Skin epidermis (tissue), 12 donors: ENCODE measurements around the gene LSP1.

Source experiments
- H3K27ac ChIP-seq, 21 experiments: fragments of 200-600 bp; sonication (generic) in 11 of 21; one replicate each; pipeline ENCODE4 v1.5.0; 2020; ENCODE audit warnings: mild to moderate bottlenecking in 3 of 21, inconsistent platforms in 2 of 21, moderate library complexity in 2 of 21
- H3K4me3 ChIP-seq, 7 experiments: fragments of 200-600 bp; sonication (generic) in 2 of 7; one replicate each; pipeline ENCODE4 v1.5.0; 2020; ENCODE audit warnings: inconsistent platforms in 2 of 7, mild to moderate bottlenecking in 2 of 7, moderate library complexity in 1 of 7

The LSP1 gene

DNA sequence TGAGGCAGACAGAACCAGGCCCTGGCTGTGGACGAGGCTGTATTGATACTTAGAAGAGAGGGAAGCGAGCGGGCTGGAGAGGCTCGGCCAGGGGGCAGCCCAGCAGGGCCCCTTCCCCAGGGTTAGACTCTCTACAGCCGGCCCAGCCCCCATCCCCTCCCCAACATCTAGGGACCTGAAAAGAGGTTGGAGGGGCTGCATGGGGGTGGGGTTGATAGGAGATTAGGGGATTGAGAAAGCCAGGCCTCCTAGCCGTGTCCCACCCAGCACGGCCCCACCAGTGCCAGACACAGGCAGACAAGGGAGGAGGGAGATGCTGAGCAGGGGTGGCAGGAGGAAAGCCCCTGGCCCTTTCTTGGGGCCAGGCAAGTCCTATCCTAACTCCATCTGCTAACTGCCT, 5.7 kb downstream of the LSP1 start:
- no peak overlapping the region for H3K27ac ChIP-seq
- no peak overlapping the region for H3K4me3 ChIP-seq

- Histone ChIP-seq H3K27ac (no peak overlapping the region), H3K4me3 (no peak overlapping the region)
Observed at GRCh38 chr11:1859004-1859403, 6.1 kb downstream of the LSP1 start.

DNA sequence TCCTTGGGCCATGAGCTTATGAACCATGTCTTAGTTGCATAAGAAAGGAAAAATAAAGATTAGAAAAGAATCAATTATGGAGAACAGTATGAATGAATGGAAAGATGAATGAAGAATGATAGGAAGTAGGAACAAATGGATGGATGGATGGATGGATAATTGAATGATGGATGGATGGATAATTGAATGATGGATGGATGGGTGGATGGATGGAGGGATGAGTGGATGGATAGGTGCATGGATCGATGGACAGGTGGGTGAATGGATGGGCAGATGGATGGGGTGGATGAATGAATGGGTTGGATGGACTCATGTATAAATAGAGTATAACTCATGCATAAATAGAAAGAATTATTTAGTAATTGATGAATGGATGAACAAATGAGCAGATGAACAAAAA, 7.2 kb downstream of the LSP1 start:
- no peak overlapping the region for H3K27ac ChIP-seq
- H3K4me3 ChIP-seq, result no peak overlapping the region

GRCh38 chr11:1861435-1862411, 8.8 kb downstream of the LSP1 start:
- H3K27ac ChIP-seq, result no peak overlapping the region
- no peak overlapping the region for H3K4me3 ChIP-seq

GRCh38 chr11:1862588-1863351, 9.9 kb downstream of the LSP1 start:
- Histone ChIP-seq H3K27ac (peak overlapping the region in 14 of 21 experiments; percentile 19 to 85 (median 68)), H3K4me3 (no peak overlapping the region)

DNA sequence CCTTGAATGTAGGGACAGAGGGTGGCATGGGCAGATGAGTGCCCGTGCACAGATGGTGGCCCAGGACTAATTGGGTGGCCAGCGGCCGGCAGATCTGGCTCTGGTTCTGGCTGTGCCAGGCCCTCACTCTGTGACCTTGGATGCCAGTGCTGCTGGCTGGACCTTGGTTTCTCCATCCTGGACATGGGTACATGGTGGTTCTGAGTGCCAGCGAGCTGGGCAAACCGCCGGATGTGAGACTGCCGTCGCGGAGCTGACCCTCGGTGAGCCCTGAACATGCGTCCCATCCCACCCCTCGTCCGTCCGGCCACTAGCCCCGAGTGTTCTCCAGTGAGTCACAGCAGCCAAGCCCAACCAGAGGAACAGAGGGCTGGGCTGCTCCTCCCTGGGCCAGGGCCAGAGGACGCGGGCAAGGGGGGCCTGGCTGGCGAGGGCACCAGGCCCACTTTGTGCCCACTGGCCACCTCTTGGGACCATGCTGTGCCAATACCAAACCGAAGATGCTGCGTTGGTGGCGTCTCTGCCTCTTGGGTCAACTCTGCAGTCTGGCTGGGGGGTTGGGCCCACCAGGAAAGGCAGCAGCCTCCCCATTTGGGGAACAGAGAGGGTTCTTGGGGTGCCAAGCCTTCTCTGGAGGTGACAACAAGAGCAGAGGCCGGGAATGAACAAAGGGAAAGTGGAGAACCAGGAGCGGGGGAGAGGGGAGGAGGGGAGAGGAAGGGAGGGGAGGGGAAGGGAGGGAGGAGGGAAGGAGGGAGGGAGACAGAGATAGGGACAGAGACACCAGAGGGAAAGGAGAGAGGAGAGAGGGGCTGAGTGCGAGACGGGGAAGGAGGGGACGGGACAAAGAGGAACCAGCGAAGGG, 10.7 kb downstream of the LSP1 start:
- peak overlapping the region in 20 of 21 experiments; percentile 32 to 85 (median 69) for H3K27ac ChIP-seq
- H3K4me3 ChIP-seq, result peak overlapping the region in 1 of 7 experiments; percentile 18

DNA sequence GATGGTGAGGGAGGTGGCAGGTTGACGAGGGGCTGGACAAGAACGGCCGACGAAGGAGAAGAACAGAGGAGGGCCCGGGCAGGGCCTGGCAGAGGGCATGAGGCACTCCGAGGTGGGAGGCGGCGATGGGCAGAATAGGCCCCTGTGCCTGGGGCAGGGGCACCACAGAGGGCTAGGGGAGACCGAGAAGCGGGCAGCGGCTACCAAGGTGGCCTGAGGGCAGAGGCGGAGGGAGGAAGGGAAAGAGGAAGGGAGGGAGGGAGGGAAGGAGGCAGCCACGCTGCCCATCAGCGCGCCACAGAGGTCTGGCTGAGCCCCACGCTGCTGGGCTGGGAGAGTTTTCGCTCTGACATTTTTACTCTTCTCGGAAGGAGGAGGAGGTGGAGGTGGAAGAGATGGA, 11.3 kb downstream of the LSP1 start:
- H3K27ac ChIP-seq, result peak overlapping the region in 20 of 21 experiments; percentile 32 to 85 (median 69)
- peak overlapping the region in 1 of 7 experiments; percentile 18 for H3K4me3 ChIP-seq

- Histone ChIP-seq H3K4me3 (peak overlapping the region in 1 of 7 experiments; percentile 18), H3K27ac (peak overlapping the region in 16 of 21 experiments; percentile 39 to 85 (median 70))
Observed at GRCh38 chr11:1864831-1865665, 12.2 kb downstream of the LSP1 start.

DNA sequence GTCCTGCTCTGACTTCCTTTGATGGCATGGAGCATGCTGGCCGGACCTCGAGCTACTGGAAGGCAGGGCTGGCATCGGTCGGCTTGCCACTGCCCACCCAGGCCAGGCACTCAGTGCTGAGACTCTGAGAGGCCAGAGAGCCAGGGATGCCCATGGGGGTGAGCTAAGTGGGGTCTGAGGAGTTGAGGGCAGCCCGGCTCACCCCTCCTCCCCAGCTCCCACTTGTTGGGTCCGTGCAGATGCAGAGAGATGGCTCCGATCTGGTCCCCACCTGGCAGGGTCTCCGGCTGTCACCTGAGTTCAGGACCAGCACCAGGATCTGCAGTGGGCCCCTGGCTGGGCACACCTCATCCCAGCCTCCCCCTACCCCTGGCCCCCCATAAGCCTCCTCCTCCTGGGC, 13.3 kb downstream of the LSP1 start:
- Histone ChIP-seq H3K4me3 (no peak overlapping the region), H3K27ac (peak overlapping the region in 3 of 21 experiments; percentile 7 to 29 (median 8))

GRCh38 chr11:1866776-1867175, 13.9 kb downstream of the LSP1 start:
- Histone ChIP-seq H3K27ac (peak overlapping the region in 3 of 21 experiments; percentile 7 to 29 (median 8)), H3K4me3 (no peak overlapping the region)

DNA sequence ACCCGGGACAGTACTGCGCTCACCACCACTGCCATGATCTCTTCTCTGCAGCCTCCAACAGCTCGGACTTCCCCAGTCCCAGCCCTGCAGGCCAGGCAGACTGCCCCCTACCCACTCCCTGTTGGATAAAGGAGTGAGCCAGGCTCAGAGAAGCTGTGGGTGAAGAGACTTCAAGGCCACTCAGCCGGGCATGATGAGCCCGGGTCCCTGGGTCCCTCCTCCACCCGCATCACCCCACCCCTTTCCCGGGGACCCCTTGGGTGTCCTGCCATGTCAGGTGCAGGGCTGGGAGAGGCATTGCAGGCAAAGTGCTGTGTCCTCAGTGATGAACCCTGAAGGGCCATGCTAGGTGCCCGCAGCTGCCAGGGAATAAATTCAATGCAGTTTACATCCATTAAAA, 14.5 kb downstream of the LSP1 start:
- Histone ChIP-seq H3K27ac (peak overlapping the region in 1 of 21 experiments; percentile 47), H3K4me3 (no peak overlapping the region)

- Histone ChIP-seq H3K27ac (peak overlapping the region in 11 of 21 experiments; percentile 1 to 65 (median 52)), H3K4me3 (peak overlapping the region in 1 of 7 experiments; percentile 40)
Observed at GRCh38 chr11:1868056-1868635, 15.3 kb downstream of the LSP1 start.

DNA sequence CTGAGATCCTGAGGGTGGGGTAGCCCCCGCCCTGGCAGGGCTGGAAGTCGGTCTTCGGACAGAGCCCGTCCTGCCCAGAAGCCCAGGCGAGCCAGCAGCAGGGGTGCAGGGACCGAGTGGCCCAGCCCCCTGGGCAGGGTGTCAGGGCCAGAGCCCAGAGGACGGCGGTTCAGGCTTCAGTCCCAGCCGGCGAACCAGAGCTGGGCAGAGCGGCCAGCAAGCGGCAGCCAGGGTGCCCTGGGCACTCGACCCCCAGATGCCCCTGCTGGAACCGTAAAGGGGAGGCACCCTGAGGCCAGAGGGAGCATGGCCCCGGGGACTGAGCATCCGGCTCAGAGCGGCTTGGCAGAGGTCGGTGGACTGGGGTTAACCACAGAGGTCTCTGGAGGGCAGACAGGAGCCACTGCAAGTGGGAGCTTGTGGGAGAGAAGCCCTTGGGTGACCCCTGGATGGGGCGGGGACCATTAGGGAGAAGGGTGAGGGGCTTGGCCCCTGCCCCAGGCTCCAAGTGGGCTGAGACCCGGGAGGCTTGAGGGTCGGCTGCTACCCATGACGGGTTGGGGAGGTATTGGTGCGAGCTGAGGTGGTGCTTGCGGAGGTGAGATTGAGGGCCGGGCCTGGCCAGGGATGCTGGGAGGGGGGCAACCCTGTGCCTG, 15.9 kb downstream of the LSP1 start:
- H3K27ac ChIP-seq, result peak overlapping the region in 11 of 21 experiments; percentile 1 to 65 (median 52)
- peak overlapping the region in 2 of 7 experiments; percentile 17 to 40 for H3K4me3 ChIP-seq

GRCh38 chr11:1869427-1870325, 16.8 kb downstream of the LSP1 start:
- H3K27ac ChIP-seq, result peak overlapping the region in 10 of 21 experiments; percentile 36 to 84 (median 60)
- peak overlapping the region in 4 of 7 experiments; percentile 6 to 40 (median 10) for H3K4me3 ChIP-seq

- peak overlapping the region in 5 of 7 experiments; percentile 2 to 40 (median 6) for H3K4me3 ChIP-seq
- peak overlapping the region in 11 of 21 experiments; percentile 6 to 84 (median 57) for H3K27ac ChIP-seq
Observed at GRCh38 chr11:1870326-1870696, 17.4 kb downstream of the LSP1 start.

- peak overlapping the region in 14 of 21 experiments; percentile 6 to 84 (median 62) for H3K27ac ChIP-seq
- H3K4me3 ChIP-seq, result peak overlapping the region; percentile 2 to 40 (median 7)
Observed at GRCh38 chr11:1870721-1871466, 18.0 kb downstream of the LSP1 start.
